ENCODE data around the gene TMEM202.
"Not testable (repeated sequence)": the region's sequence is repeated elsewhere in the genome, so short reads cannot be mapped to it uniquely, and the experiment has no call there.

DNA sequence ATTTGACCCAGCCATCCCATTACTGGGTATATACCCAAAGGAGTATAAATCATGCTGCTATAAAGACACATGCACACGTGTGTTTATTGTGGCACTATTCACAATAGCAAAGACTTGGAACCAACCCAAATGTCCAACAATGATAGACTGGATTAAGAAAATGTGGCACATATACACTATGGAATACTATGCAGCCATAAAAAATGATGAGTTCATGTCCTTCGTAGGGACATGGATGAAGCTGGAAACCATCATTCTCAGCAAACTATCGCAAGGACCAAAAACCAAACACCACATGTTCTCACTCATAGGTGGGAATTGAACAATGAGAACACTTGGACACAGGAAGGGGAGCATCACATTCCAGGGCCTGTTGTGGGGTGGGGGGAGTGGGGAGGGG lies 15.2 kb downstream of the TMEM202 start:
- not testable (repeated sequence) for TF ChIP-seq CEBPB (IDR thresholded peaks at IDR 0.05; ENCODE audit: low read depth, low read length); RCOR1 (IDR thresholded peaks at IDR 0.05; ENCODE audit: insufficient replicate concordance, low read length); RFX5 (IDR thresholded peaks at IDR 0.05; ENCODE audit: low read depth, low read length); MAZ (IDR thresholded peaks at IDR 0.05; ENCODE audit: borderline replicate concordance, low read depth, low read length)
- TF ChIP-seq, protein P1, sequence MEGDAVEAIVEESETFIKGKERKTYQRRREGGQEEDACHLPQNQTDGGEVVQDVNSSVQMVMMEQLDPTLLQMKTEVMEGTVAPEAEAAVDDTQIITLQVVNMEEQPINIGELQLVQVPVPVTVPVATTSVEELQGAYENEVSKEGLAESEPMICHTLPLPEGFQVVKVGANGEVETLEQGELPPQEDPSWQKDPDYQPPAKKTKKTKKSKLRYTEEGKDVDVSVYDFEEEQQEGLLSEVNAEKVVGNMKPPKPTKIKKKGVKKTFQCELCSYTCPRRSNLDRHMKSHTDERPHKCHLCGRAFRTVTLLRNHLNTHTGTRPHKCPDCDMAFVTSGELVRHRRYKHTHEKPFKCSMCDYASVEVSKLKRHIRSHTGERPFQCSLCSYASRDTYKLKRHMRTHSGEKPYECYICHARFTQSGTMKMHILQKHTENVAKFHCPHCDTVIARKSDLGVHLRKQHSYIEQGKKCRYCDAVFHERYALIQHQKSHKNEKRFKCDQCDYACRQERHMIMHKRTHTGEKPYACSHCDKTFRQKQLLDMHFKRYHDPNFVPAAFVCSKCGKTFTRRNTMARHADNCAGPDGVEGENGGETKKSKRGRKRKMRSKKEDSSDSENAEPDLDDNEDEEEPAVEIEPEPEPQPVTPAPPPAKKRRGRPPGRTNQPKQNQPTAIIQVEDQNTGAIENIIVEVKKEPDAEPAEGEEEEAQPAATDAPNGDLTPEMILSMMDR (conservative IDR thresholded peaks at IDR 0.05; ENCODE audit: low read depth, low read length), result not testable (repeated sequence)
